T-helper 2 cell treated with Interferon-gamma antibody and Interleukin-4, amounts not matched to agents 5 μg/mL and 100 μg/mL, for 36 hours (primary cell): Measurements from ENCODE around the gene ZDBF2.
"Not testable (repeated sequence)": the region's sequence is repeated elsewhere in the genome, so short reads cannot be mapped to it uniquely, and the experiment has no call there.

Experiments
- DNase-seq: peaks from one replicate; pipeline ENCODE4 v3.0.0; 2021; ENCODE audit warnings: low spot score
- H3K27ac Mint-ChIP-seq: one replicate; pipeline ENCODE4 v1.8.0; 2021; ENCODE audit warnings: mild to moderate bottlenecking, mixed read lengths
- H3K27me3 Mint-ChIP-seq: one replicate; pipeline ENCODE4 v1.8.0; 2021; ENCODE audit warnings: low read depth, mixed read lengths
- H3K36me3 Mint-ChIP-seq: one replicate; pipeline ENCODE4 v1.8.0; 2021; ENCODE audit warnings: low read depth, mixed read lengths
- H3K4me1 Mint-ChIP-seq: one replicate; pipeline ENCODE4 v1.8.0; 2021; ENCODE audit warnings: low read depth, mixed read lengths
- H3K4me3 Mint-ChIP-seq: one replicate; pipeline ENCODE4 v1.8.0; 2022; ENCODE audit warnings: mild to moderate bottlenecking, moderate library complexity, mixed read lengths
- H3K9me3 Mint-ChIP-seq: one replicate; pipeline ENCODE4 v1.8.0; 2021; ENCODE audit warnings: mixed read lengths

ZDBF2 gene

DNA sequence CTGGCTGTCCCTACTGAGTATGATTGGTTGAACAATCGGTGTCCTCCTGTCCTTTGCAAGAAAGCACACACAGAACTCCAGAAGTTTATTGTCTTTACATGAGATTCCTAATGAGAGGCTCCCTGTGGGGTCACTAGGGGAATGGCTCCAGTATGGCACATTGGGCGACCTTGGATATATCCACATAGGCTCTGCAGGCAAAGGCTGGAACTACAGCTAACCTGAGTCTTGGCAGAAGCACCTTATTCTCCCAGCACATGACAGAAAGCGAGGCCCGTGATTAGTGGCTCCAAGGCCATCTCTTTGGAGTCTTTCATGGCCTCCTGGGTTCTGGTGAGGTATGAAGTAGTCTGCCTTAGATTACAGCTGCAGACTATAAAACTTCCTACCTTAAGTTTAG lies 49.0 kb downstream of the ZDBF2 start:
- DNase-seq: no peak
- no peak overlapping the region for H3K27ac Mint-ChIP-seq
- H3K4me3 Mint-ChIP-seq: no peak overlapping the region
- no peaks in the 10 kb centered on the region for H3K4me1 Mint-ChIP-seq
- H3K9me3 Mint-ChIP-seq: peaks cover 8% of the 10 kb centered on the region
- no peaks in the 10 kb centered on the region for H3K27me3 Mint-ChIP-seq
- no peaks in the 10 kb centered on the region for H3K36me3 Mint-ChIP-seq

DNA sequence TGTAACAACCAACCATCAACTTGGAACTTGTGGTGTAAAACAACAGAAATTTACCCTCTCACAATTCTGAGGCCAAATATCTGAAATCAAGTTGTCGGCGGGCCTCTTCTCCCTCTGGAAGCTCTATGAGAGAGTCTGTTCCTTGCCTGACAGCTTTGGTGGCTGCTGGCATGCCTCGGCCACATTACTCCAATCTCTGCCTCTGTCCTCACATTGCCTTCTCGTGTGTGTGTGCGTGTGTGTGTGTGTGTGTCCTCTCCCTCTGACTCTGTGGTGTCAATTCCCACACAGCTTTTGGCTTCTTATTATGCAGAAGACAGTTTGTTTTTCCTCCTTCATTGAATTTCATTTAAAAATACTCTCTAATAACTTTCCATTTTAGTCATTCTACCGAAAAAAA lies 50.4 kb downstream of the ZDBF2 start:
- DNase-seq: no peak
- no peaks in the 10 kb centered on the region for H3K27me3 Mint-ChIP-seq
- H3K27ac Mint-ChIP-seq: no peak overlapping the region
- no peaks in the 10 kb centered on the region for H3K4me1 Mint-ChIP-seq
- no peak overlapping the region for H3K4me3 Mint-ChIP-seq
- no peaks in the 10 kb centered on the region for H3K36me3 Mint-ChIP-seq
- H3K9me3 Mint-ChIP-seq: no peaks in the 10 kb centered on the region

DNA sequence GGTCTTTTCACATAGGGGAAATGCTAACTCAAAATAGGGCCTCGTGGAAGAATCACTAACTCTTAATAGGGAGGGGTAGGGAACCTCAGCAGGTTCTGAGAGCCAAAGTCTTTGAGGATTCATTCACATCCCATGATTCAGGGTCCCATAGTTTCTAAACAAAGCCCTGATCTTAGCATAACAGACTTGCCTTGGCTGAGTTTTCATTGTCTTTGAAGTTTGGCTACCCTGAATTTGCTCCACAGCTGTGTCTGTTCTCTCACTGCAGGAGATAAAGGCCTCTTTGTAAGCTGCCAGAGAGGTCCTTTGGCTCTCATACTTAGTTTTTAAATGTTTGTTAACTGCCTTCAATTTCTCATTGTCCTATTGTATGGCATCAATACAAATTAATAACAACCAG lies 54.5 kb downstream of the ZDBF2 start:
- H3K27me3 Mint-ChIP-seq: peaks cover 2% of the 10 kb centered on the region
- H3K27ac Mint-ChIP-seq: no peak overlapping the region
- H3K4me3 Mint-ChIP-seq: no peak overlapping the region
- DNase-seq: no peak
- H3K36me3 Mint-ChIP-seq: no peaks in the 10 kb centered on the region
- no peaks in the 10 kb centered on the region for H3K4me1 Mint-ChIP-seq
- no peaks in the 10 kb centered on the region for H3K9me3 Mint-ChIP-seq

DNA sequence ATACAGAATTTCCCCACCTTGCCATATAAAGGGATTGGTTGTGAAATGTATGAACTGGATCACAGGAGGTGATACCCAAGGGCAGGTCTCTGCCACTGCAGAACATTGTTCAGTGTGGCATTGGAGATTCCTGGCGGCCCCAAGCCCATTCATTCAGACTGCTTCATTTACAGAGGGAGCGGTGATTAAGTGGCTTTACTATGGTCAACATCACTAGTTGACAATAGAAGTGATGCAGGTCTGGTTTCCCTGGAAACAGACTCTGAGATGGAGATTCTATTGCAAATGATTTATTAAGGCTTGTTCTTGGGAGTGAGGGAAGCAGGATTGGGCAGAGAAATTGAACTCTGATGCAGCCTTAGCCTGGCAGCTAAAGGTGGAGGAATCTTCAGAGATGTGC lies 62.4 kb downstream of the ZDBF2 start:
- no peaks in the 10 kb centered on the region for H3K36me3 Mint-ChIP-seq
- no peak overlapping the region for H3K27ac Mint-ChIP-seq
- no peak for DNase-seq
- H3K9me3 Mint-ChIP-seq: no peaks in the 10 kb centered on the region
- no peak overlapping the region for H3K4me3 Mint-ChIP-seq
- peaks cover 18% of the 10 kb centered on the region for H3K27me3 Mint-ChIP-seq
- no peaks in the 10 kb centered on the region for H3K4me1 Mint-ChIP-seq

DNA sequence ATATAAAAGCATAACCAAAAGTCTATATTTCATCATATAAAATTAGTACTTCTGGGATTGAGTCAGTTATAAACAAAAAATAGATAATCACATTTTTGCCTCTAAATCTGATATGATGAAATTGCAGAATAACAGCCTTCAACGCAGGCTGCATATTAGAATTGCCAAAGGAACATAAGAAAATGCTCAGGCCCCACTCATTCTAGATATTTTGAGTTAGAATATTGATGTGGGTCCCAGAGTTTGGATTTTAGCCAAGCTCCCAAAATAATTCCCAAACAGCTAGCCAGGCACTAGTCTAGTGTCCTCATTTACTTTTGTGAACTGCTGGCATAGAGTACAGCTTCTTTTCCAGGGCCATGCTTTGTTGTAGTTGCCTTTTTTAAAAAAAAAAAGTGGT lies 63.5 kb downstream of the ZDBF2 start:
- Mint-ChIP-seq H3K27ac (no peak overlapping the region), H3K4me3 (no peak overlapping the region), H3K9me3 (no peaks in the 10 kb centered on the region), H3K4me1 (no peaks in the 10 kb centered on the region), H3K27me3 (peaks cover 16% of the 10 kb centered on the region), H3K36me3 (no peaks in the 10 kb centered on the region)
- DNase-seq: no peak

DNA sequence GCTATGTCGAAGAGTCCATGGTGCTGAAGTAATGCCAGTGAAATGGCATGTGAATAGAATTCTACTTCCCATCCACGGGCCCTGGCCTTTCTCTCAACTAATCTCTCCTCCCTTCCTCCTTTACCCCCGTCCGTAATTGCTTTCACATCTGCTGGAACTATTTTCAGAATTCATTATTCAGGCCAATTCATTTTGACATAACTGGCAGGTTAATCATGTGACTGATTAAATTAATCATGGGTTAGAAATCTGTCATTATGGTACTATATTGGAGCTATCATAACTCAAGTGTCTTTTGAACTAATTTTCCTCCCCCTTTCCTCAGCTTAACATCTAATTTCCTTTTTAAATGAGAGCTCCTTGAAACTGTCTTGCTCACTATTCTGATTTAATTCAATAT lies 66.9 kb downstream of the ZDBF2 start:
- H3K9me3 Mint-ChIP-seq: no peaks in the 10 kb centered on the region
- no peak for DNase-seq
- peaks cover 9% of the 10 kb centered on the region for H3K27me3 Mint-ChIP-seq
- H3K27ac Mint-ChIP-seq: no peak overlapping the region
- no peak overlapping the region for H3K4me3 Mint-ChIP-seq
- H3K4me1 Mint-ChIP-seq: no peaks in the 10 kb centered on the region
- no peaks in the 10 kb centered on the region for H3K36me3 Mint-ChIP-seq

DNA sequence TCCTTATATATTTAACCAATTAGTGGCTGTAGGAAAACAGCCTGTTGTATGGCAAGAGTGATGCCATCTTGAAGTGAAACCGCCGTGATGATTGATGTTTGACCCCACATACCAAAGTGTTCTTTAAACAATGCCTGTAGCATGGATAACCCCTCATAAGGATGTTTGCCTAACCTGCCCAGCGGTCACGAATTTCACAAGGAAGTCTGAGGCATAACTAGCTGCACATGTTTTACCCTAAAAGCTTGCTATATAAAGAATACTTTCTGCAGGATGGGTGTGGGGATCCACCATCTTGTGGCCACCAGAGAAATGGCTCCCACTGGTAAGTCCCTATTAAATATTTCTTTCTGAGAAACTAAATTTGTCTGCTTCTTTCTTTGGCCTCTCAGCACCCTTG lies 68.7 kb downstream of the ZDBF2 start:
- Mint-ChIP-seq H3K27me3 (peaks cover 6% of the 10 kb centered on the region), H3K9me3 (no peaks in the 10 kb centered on the region), H3K27ac (no peak overlapping the region), H3K36me3 (no peaks in the 10 kb centered on the region), H3K4me3 (no peak overlapping the region), H3K4me1 (no peaks in the 10 kb centered on the region)
- DNase-seq: no peak

DNA sequence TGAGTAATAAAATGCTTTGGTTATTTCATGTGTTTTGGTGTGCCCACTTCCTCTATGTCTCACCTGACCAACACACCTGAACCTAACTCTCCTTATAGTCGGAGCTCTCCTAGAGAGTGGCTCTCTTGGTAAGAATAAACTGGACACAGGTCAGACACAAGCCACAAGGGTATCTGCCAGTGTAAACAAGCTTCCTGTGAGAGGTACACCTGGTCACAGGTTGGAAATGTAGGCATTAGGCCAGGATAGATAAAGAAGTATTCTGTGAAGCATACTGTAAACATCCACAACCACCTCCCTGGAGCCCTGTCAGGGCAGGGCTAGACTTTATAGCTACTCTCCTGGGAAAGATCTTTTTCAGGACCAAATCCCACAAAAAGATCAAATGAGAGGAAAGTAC lies 69.4 kb downstream of the ZDBF2 start:
- no peaks in the 10 kb centered on the region for H3K4me1 Mint-ChIP-seq
- no peaks in the 10 kb centered on the region for H3K36me3 Mint-ChIP-seq
- no peaks in the 10 kb centered on the region for H3K9me3 Mint-ChIP-seq
- DNase-seq: no peak
- H3K4me3 Mint-ChIP-seq: no peak overlapping the region
- peaks cover 4% of the 10 kb centered on the region for H3K27me3 Mint-ChIP-seq
- H3K27ac Mint-ChIP-seq: no peak overlapping the region

DNA sequence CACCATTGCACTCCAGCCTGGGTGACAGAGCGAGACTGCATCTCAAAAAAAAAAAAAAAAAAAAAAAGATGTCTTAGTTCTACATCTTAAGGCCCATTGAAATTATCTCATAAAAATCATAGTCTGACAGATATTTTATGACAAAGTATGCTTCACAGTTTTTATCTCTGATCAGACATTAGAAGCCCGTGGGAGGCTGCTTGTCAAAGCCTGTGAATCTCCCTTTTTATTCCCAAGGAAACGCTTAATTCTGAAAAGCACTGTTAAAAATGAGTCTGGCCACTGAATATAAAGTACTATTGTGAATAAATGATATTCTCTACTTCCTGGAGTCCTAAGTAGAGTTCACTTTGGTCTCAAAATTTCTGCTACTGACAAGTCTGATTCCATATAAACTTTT lies 71.1 kb downstream of the ZDBF2 start:
- Mint-ChIP-seq H3K27ac (no peak overlapping the region), H3K36me3 (no peaks in the 10 kb centered on the region), H3K27me3 (peaks cover 3% of the 10 kb centered on the region), H3K4me1 (no peaks in the 10 kb centered on the region), H3K9me3 (peaks cover 5% of the 10 kb centered on the region), H3K4me3 (no peak overlapping the region)
- no peak for DNase-seq

DNA sequence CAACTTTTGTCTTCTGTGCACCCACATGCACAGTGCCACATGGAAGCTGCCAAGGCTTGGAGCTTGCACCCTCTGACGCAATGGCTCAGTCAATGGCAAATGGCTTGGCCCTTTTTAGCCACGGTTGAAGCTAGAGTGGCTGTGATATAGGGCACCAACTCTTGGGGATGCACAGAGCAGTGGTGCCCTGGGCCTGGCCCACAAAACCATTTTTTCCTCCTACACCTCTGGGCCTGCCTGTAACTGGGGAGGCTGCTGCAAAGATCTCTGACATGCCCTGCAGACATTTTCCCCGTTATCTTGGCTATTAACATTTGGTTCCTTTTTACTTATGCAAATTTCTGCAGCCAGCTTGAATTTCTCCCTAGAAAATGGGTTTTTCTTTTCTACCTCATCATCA lies 74.9 kb downstream of the ZDBF2 start:
- H3K27ac Mint-ChIP-seq: no peak overlapping the region
- no peak overlapping the region for H3K4me3 Mint-ChIP-seq
- H3K4me1 Mint-ChIP-seq: no peaks in the 10 kb centered on the region
- DNase-seq: no peak
- peaks cover 5% of the 10 kb centered on the region for H3K9me3 Mint-ChIP-seq
- H3K36me3 Mint-ChIP-seq: no peaks in the 10 kb centered on the region
- no peaks in the 10 kb centered on the region for H3K27me3 Mint-ChIP-seq

DNA sequence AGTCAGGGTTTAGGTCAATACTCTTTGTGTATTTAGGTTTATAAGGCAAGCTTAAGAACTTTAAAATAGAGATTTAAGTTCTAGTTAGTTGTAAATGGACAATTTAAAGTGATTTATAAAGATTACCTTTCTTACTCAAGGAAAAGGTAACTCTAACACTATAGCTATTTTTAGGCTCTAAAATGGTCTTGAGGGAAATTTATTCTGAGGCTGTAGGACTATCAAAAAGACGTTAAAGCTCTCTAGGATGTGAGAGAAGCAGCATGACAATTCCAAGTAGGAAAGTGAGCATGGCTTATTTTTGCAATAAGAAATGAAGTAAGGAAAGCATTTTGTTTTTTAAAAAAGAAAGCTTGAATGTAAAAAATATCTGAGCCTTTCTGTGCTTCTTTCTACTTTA lies 78.1 kb downstream of the ZDBF2 start:
- Mint-ChIP-seq H3K4me3 (no peak overlapping the region), H3K4me1 (no peaks in the 10 kb centered on the region), H3K27me3 (no peaks in the 10 kb centered on the region), H3K9me3 (peaks cover 5% of the 10 kb centered on the region), H3K27ac (no peak overlapping the region), H3K36me3 (no peaks in the 10 kb centered on the region)
- DNase-seq: no peak

DNA sequence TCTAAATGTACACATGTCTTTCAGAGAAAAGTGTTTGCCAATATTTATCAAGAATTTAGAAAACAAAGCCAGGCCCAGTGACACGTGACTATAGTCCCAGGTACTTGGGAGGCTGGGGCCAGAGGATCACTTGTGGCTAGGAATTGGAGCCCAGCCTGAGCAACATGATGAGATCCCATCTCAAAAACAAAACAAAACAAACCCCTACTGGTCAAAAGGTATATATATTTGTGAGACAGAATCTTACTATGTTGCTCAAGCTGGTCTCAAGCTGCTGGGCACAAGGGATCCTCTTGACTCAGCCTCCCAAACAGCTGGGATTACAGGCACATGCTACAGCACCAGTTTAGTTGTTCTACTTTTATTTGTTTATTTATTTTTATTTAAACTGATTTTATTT lies 79.2 kb downstream of the ZDBF2 start:
- H3K27me3 Mint-ChIP-seq: peaks cover 1% of the 10 kb centered on the region
- no peak overlapping the region for H3K27ac Mint-ChIP-seq
- no peak overlapping the region for H3K4me3 Mint-ChIP-seq
- DNase-seq: no peak
- H3K4me1 Mint-ChIP-seq: no peaks in the 10 kb centered on the region
- H3K9me3 Mint-ChIP-seq: peaks cover 16% of the 10 kb centered on the region
- no peaks in the 10 kb centered on the region for H3K36me3 Mint-ChIP-seq

DNA sequence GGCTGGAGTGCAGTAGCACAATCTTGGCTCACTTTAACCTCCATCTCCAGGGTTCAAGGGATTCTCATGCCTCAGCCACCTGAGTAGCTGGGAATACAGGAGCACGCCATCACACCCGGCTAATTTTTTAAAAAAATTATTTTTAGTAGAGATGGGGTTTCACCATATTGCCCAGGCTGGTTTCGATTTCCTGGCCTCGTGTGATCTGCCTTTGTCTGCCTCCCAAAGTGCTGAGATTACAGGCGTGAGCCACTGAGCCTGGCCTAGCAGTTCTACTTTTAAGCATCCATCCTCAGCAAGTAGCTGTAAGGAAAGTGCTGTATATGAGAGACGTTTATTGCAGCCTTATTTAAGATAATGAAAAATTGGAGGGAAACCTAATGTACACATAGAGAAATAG lies 79.7 kb downstream of the ZDBF2 start:
- DNase-seq: no peak
- Mint-ChIP-seq H3K4me1 (no peaks in the 10 kb centered on the region), H3K27me3 (peaks cover 5% of the 10 kb centered on the region), H3K27ac (no peak overlapping the region), H3K36me3 (no peaks in the 10 kb centered on the region), H3K9me3 (peaks cover 20% of the 10 kb centered on the region), H3K4me3 (no peak overlapping the region)

DNA sequence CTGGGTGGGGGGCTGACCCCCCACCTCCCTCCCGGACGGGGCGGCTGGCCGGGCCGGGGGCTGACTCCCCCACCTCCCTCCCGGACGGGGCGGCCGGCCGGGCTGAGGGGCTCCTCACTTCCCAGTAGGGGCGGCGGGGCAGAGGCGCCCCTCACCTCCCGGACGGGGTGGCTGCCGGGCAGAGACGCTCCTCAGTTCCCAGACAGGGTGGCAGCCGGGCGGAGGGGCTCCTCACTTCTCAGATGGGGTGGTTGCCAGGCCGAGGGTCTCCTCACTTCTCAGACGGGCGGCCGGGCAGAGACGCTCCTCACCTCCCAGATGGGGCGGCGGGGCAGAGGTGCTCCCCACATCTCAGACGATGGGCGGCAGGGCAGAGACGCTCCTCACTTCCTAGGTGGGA lies 82.4 kb downstream of the ZDBF2 start:
- H3K4me3 Mint-ChIP-seq, DNase-seq, H3K27me3 Mint-ChIP-seq, H3K36me3 Mint-ChIP-seq, H3K4me1 Mint-ChIP-seq, H3K27ac Mint-ChIP-seq: not testable (repeated sequence)
- peaks cover 16% of the 10 kb centered on the region for H3K9me3 Mint-ChIP-seq

DNA sequence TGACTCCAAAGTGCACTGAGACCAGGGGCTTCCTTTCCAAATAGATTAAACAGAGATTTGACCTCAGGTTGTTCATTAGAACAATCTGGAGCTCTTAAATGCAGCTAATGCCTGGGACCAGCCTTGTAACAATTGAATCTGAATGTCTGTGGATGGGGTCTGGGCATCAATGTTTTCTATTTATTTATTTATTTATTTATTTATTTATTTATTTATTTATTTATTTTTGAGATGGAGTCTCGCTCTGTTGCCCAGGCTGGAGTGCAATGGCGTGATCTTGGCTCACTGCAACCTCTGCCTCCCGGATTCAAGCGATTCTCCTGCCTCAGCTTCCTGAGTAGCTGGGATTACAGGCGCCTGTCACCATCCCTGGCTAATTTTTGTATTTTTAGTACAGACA lies 86.4 kb downstream of the ZDBF2 start:
- H3K4me3 Mint-ChIP-seq, H3K36me3 Mint-ChIP-seq, H3K27me3 Mint-ChIP-seq, DNase-seq, H3K27ac Mint-ChIP-seq: not testable (repeated sequence)
- H3K4me1 Mint-ChIP-seq: peaks cover 10% of the 10 kb centered on the region
- peaks cover 16% of the 10 kb centered on the region for H3K9me3 Mint-ChIP-seq
